ENCODE measurements around the gene POU5F1. TPM values are rescaled to one million over a fixed set of nuclear protein-coding genes. Genes with fewer than 3 reads are reported as not detected.
"Not testable (repeated sequence)": the region's sequence is repeated elsewhere in the genome, so short reads cannot be mapped to it uniquely, and the experiment has no call there.

POU5F1 gene
- total RNA-seq, 4 donors from 2014 or later: 0.92 to 5.5 (median 3.3) TPM

GRCh38 chr6:31173406-31173805 is 2.9 kb upstream of the POU5F1 start:
- intact Hi-C loops (cut with DNase I): no loop called here
- TF ChIP-seq CTCF (IDR thresholded peaks at IDR 0.05): no peak
- no peak for TF ChIP-seq POLR2A (IDR thresholded peaks at IDR 0.05)
- DNase-seq: no peak
- H3K27ac ChIP-seq: no peak overlapping the region
- H3K27me3 ChIP-seq: no peaks in the 10 kb centered on the region
- no peak overlapping the region for H3K4me3 ChIP-seq
- WGBS, 2 donors: 83% methylated on average over 2 of the region's 3 CpGs; no CpG with 5 or more reads in 1 of the 2 donors
- H3K36me3 ChIP-seq: peaks cover 0 to 21% (median 0%) of the 10 kb centered on the region in 3 donors
- no peaks in the 10 kb centered on the region for H3K9me3 ChIP-seq
- peaks cover 0 to 18% (median 0%) of the 10 kb centered on the region in 3 donors for H3K4me1 ChIP-seq

GRCh38 chr6:31172973-31173384 is 2.5 kb upstream of the POU5F1 start:
- WGBS, 2 donors: 71 to 81% methylated on average over 2 to 3 of the region's 5 CpGs
- Histone ChIP-seq H3K4me3 (no peak overlapping the region), H3K27ac (no peak overlapping the region), H3K9me3 (no peaks in the 10 kb centered on the region), H3K36me3 (peaks cover 0 to 21% (median 0%) of the 10 kb centered on the region in 3 donors), H3K4me1 (peaks cover 0 to 16% (median 0%) of the 10 kb centered on the region in 3 donors), H3K27me3 (no peaks in the 10 kb centered on the region)
- no peak for TF ChIP-seq POLR2A (IDR thresholded peaks at IDR 0.05)
- TF ChIP-seq CTCF (IDR thresholded peaks at IDR 0.05): no peak
- intact Hi-C loops (cut with DNase I): no loop called here
- DNase-seq: no peak

DNA sequence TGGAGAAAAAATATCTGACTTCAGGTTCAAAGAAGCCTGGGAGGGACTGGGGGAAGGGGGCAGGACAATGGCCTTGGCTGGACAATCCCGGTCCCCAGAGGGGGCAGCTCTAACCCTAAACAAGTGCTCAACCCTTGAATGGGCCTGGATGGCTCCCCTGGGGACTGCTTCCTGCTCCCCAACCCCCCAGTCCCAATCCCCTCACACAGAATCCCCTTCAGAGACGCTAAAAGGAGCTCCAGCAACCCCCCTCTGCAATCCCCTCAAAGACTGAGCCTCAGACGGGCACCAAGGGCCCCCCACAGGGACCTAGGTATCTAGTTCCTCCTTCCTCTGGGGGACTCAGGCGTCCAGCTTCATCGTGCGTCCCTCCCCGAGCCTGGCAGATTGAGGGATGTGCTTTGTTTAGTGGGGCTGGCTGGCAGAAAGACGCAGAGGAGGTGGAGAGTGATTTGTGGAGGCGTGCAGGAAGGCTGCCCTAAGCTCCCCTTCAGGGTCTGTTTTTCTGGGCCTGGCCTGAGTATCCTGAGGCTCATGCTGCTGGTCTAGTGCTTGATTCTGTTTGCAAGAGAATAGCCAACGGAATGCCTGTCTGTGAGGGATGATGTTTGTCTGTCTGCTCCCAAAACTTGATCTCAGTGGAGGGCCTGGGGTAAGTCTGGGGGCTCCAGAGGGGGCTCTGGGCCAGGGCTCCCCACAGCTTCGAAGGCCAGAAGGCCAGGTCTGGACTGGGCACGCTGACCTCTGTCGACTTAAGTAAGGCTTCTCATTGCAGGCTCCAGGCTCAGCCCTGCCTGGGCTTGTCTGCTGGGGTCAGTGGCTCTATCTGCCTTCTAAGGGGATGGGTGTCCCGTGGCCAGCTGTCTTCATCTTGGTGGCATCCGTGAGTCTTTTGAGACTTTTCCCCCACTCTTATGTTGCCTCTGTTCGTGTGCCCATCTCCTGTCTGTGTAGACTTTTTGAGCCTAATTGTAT is 1.7 kb upstream of the POU5F1 start:
- Histone ChIP-seq H3K9me3 (no peaks in the 10 kb centered on the region), H3K27ac (no peak overlapping the region), H3K4me3 (no peak overlapping the region), H3K27me3 (no peaks in the 10 kb centered on the region), H3K36me3 (peaks cover 0 to 21% (median 0%) of the 10 kb centered on the region in 3 donors), H3K4me1 (peaks cover 0 to 16% (median 0%) of the 10 kb centered on the region in 3 donors)
- TF ChIP-seq CTCF (IDR thresholded peaks at IDR 0.05) (no peak), POLR2A (IDR thresholded peaks at IDR 0.05) (no peak)
- 66 to 73% methylated on average over 6 to 14 of the region's 16 CpGs for WGBS, 2 donors
- no peak for DNase-seq
- intact Hi-C loops (cut with DNase I): no loop called here

DNA sequence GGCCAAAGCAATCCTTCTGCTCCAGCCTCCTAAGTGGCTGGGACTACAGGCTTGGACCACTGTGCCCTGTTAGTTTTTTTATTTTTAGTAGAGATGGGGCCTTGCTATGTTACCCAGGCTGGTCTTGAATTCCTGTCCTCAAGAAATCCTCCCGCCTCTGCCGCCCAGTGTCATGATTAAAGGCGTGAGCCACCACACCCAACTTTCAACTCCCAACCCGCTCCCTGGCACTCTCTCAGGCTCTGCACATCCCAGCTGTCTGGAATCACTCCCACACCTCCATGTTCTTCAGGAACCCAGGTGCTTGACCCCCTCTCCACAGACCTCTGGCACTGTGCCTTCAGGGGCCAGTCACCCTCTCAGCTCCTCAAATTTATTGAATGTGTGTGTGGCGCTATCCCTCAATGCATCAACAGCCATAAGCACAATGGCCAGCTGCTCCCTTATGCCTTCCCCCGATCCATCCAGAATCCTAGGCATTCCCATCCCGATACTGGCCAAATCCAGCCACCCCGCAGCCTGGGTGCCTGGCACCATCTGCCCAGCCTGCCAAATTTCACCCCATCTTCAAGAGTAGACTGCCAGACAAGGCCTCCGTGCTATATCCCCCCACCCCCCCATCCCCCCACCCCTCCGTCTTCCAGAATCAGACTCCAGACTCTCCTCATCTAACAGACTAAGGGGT is 647 bp upstream of the POU5F1 start:
- peaks cover 0 to 27% (median 0%) of the 10 kb centered on the region in 3 donors for H3K36me3 ChIP-seq
- H3K27ac ChIP-seq: no peak overlapping the region
- WGBS, 2 donors: 85 to 94% methylated on average over 7 to 10 of the region's 10 CpGs
- no peak overlapping the region for H3K4me3 ChIP-seq
- no peaks in the 10 kb centered on the region for H3K27me3 ChIP-seq
- no peak for DNase-seq
- no peaks in the 10 kb centered on the region for H3K9me3 ChIP-seq
- intact Hi-C loops (cut with DNase I): no loop called here
- no peak for TF ChIP-seq POLR2A (IDR thresholded peaks at IDR 0.05)
- TF ChIP-seq CTCF (IDR thresholded peaks at IDR 0.05): no peak
- H3K4me1 ChIP-seq: peaks cover 0 to 12% (median 0%) of the 10 kb centered on the region in 3 donors

DNA sequence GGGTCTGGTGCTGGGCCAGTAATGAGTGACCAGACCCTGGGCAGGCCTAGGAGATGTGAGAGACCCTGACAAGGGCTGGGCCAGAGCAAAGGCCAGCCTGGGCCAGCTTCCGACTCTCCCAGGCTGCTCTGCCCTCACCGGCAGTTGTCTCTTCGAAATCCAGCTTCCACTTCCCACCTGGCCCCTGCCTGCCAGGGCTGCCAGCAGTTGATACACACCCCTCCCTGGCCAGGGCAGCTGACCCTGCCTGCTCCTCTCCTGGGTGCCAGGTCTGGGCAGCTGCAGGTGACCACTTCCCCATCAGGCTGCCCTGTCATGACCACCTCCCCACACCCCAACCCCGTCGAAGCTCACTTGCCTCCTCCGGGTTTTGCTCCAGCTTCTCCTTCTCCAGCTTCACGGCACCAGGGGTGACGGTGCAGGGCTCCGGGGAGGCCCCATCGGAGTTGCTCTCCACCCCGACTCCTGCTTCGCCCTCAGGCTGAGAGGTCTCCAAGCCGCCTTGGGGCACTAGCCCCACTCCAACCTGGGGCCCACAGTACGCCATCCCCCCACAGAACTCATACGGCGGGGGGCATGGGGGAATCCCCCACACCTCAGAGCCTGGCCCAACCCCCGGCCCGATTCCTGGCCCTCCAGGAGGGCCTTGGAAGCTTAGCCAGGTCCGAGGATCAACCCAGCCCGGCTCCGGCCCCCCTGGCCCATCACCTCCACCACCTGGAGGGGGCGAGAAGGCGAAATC is 453 bp downstream of the POU5F1 start:
- H3K4me1 ChIP-seq; H3K27ac ChIP-seq; H3K27me3 ChIP-seq; DNase-seq; H3K9me3 ChIP-seq; H3K4me3 ChIP-seq; intact Hi-C loops (cut with DNase I): not testable (repeated sequence)
- H3K36me3 ChIP-seq: peaks cover 0 to 28% (median 0%) of the 10 kb centered on the region in 3 donors
- 67 to 93% methylated on average over 3 to 9 of the region's 23 CpGs for WGBS, 2 donors

Data from esophagus squamous epithelium (tissue), 5 donors.